HEK293 (cell line): Measurements from ENCODE around the gene FXYD1.

ENCODE experiments used
- CTCF ChIA-PET: fragments of 350-600 bp; formaldehyde crosslinking; extraction: SDS; loops from one replicate; lab custom pipeline; 2021; ENCODE audit warnings: antibody characterized with exemption; lab: Yijun Ruan, JAX
- POLR2A ChIA-PET: fragments of 300-600 bp; formaldehyde crosslinking; extraction: SDS; loops from one replicate; lab custom pipeline; 2020; ENCODE audit warnings: antibody characterized with exemption, inconsistent platforms; lab: Yijun Ruan, JAX
- H3K27ac ChIP-seq: fragments of 200-500 bp; sonication (Bioruptor generic); 2 replicates; pipeline ENCODE4 v1.5.1; 2014; ENCODE audit warnings: low read depth, low read length, control low read depth, inconsistent platforms; ENCODE audit errors: extremely low read depth
- H3K36me3 ChIP-seq, 2 experiments: fragments of 200-500 bp in 1 of 2; sonication (Bioruptor generic) in 1 of 2; 1 replicate in 1 of 2; 2 replicates in 1 of 2; pipeline ENCODE4 v1.5.1; 2014 to 2017; ENCODE audit warnings: inconsistent platforms in 2 of 2, low read length in 2 of 2; ENCODE audit not compliant: control insufficient read depth in 2 of 2, insufficient read depth in 1 of 2
- H3K4me1 ChIP-seq: fragments of 200-500 bp; sonication (Bioruptor generic); 2 replicates; pipeline ENCODE4 v1.5.1; 2014; ENCODE audit warnings: mild to moderate bottlenecking, low read length, inconsistent platforms; ENCODE audit not compliant: control insufficient read depth, insufficient read depth
- H3K4me3 ChIP-seq: 2 replicates; pipeline ENCODE4 v1.5.1; 2011; ENCODE audit warnings: low read depth, mild to moderate bottlenecking, control low read depth, low read length, moderate library complexity
- H3K9me3 ChIP-seq: fragments of 200-500 bp; sonication (Bioruptor generic); 2 replicates; pipeline ENCODE4 v1.5.1; 2014; ENCODE audit warnings: low read depth, low read length, inconsistent platforms; ENCODE audit not compliant: control insufficient read depth, insufficient read depth
- EGR2 ChIP-seq: fragments of 450-650 bp; formaldehyde crosslinking; IDR thresholded peaks from 2 replicates; pipeline ENCODE4 v1.5.1; 2016; ENCODE audit warnings: low read depth, missing biosample characterization, missing genetic modification characterization
- GLIS2 ChIP-seq: fragments of 450-650 bp; formaldehyde crosslinking; IDR thresholded peaks from 2 replicates; pipeline ENCODE4 v1.5.1; 2016; ENCODE audit warnings: missing biosample characterization, missing genetic modification characterization
- KLF1 ChIP-seq: fragments of 450-650 bp; formaldehyde crosslinking; IDR thresholded peaks from 2 replicates; pipeline ENCODE4 v1.5.1; 2016; ENCODE audit warnings: missing biosample characterization, missing genetic modification characterization
- KLF9 ChIP-seq: fragments of 450-650 bp; formaldehyde crosslinking; IDR thresholded peaks from 2 replicates; pipeline ENCODE4 v1.5.1; 2016; ENCODE audit warnings: missing biosample characterization, missing genetic modification characterization, low read depth
- REPIN1 ChIP-seq: fragments of 450-650 bp; formaldehyde crosslinking; IDR thresholded peaks from 2 replicates; pipeline ENCODE4 v1.5.1; 2017; ENCODE audit warnings: missing biosample characterization, missing genetic modification characterization, low read depth
- SALL2 ChIP-seq: fragments of 450-650 bp; formaldehyde crosslinking; IDR thresholded peaks from 2 replicates; pipeline ENCODE4 v1.5.0; 2017; ENCODE audit warnings: missing biosample characterization, mild to moderate bottlenecking, missing genetic modification characterization, borderline replicate concordance
- SP7 ChIP-seq: fragments of 450-650 bp; formaldehyde crosslinking; IDR thresholded peaks from 2 replicates; pipeline ENCODE4 v1.5.1; 2016; ENCODE audit warnings: missing biosample characterization, missing genetic modification characterization
- TRIM28 ChIP-seq: IDR thresholded peaks from 2 replicates; pipeline ENCODE4 v1.6.1; 2011; ENCODE audit warnings: low read length, control low read depth, borderline replicate concordance
- ZBTB20 ChIP-seq: fragments of 450-650 bp; formaldehyde crosslinking; IDR thresholded peaks from 2 replicates; pipeline ENCODE4 v1.5.1; 2016; ENCODE audit warnings: missing biosample characterization, missing genetic modification characterization
- ZBTB21 ChIP-seq: fragments of 450-650 bp; formaldehyde crosslinking; IDR thresholded peaks from 2 replicates; pipeline ENCODE4 v1.5.1; 2017; ENCODE audit warnings: missing biosample characterization, missing genetic modification characterization
- ZBTB48 ChIP-seq: fragments of 450-650 bp; formaldehyde crosslinking; IDR thresholded peaks from 2 replicates; pipeline ENCODE4 v1.5.1; 2016; ENCODE audit warnings: missing biosample characterization, missing genetic modification characterization
- ZNF146 ChIP-seq: fragments of 450-650 bp; formaldehyde crosslinking; IDR thresholded peaks from 2 replicates; pipeline ENCODE4 v1.5.1; 2016; ENCODE audit warnings: missing biosample characterization, missing genetic modification characterization
- ZNF266 ChIP-seq: fragments of 450-650 bp; formaldehyde crosslinking; IDR thresholded peaks from 2 replicates; pipeline ENCODE4 v1.5.1; 2016; ENCODE audit warnings: missing biosample characterization, missing genetic modification characterization, low read depth
- ZNF341 ChIP-seq: fragments of 450-650 bp; formaldehyde crosslinking; IDR thresholded peaks from 2 replicates; pipeline ENCODE4; 2016; ENCODE audit warnings: low read depth, missing biosample characterization, missing genetic modification characterization
- ZNF366 ChIP-seq: fragments of 450-650 bp; formaldehyde crosslinking; conservative IDR thresholded peaks from 2 replicates; pipeline ENCODE4 v1.5.1; 2016; ENCODE audit warnings: missing biosample characterization, missing genetic modification characterization
- ZNF391 ChIP-seq: fragments of 450-650 bp; formaldehyde crosslinking; IDR thresholded peaks from 2 replicates; pipeline ENCODE4 v1.5.1; 2016; ENCODE audit warnings: low read depth, missing biosample characterization, missing genetic modification characterization, borderline replicate concordance
- ZNF510 ChIP-seq: fragments of 450-650 bp; formaldehyde crosslinking; IDR thresholded peaks from 2 replicates; pipeline ENCODE4 v1.5.1; 2018; ENCODE audit warnings: mild to moderate bottlenecking, missing genetic modification characterization, missing biosample characterization; ENCODE audit not compliant: insufficient replicate concordance
- ZNF600 ChIP-seq: fragments of 450-650 bp; formaldehyde crosslinking; IDR thresholded peaks from 2 replicates; pipeline ENCODE4 v1.5.1; 2016; ENCODE audit warnings: missing biosample characterization, missing genetic modification characterization
- ZNF624 ChIP-seq: fragments of 450-650 bp; formaldehyde crosslinking; IDR thresholded peaks from 2 replicates; pipeline ENCODE4 v1.5.1; 2017; ENCODE audit warnings: missing biosample characterization, missing genetic modification characterization
- ZNF629 ChIP-seq: fragments of 450-650 bp; formaldehyde crosslinking; IDR thresholded peaks from 2 replicates; pipeline ENCODE4 v1.5.1; 2017; ENCODE audit warnings: missing biosample characterization, missing genetic modification characterization
- ZNF76 ChIP-seq: fragments of 450-650 bp; formaldehyde crosslinking; IDR thresholded peaks from 2 replicates; pipeline ENCODE4; 2016; ENCODE audit warnings: low read depth, missing biosample characterization, missing genetic modification characterization, borderline replicate concordance
- TF ChIP-seq, protein P1 (sequence below): fragments of 450-650 bp; formaldehyde crosslinking; IDR thresholded peaks from 2 replicates; pipeline ENCODE4 v1.5.1; 2016; ENCODE audit warnings: missing biosample characterization, missing genetic modification characterization
- TF ChIP-seq, protein P2 (sequence below): fragments of 450-650 bp; formaldehyde crosslinking; IDR thresholded peaks from 2 replicates; pipeline ENCODE4 v1.5.1; 2016; ENCODE audit warnings: missing biosample characterization, missing genetic modification characterization
- TF ChIP-seq, protein P3 (sequence below): fragments of 450-650 bp; formaldehyde crosslinking; IDR thresholded peaks from 2 replicates; pipeline ENCODE4 v1.5.1; 2016; ENCODE audit warnings: missing biosample characterization, missing genetic modification characterization
- TF ChIP-seq, protein P4 (sequence below): fragments of 450-650 bp; formaldehyde crosslinking; IDR thresholded peaks from 2 replicates; pipeline ENCODE4 v1.5.1; 2016; ENCODE audit warnings: missing biosample characterization, missing genetic modification characterization
- TF ChIP-seq, protein P5 (sequence below): fragments of 450-650 bp; formaldehyde crosslinking; IDR thresholded peaks from 2 replicates; pipeline ENCODE4 v1.5.1; 2016; ENCODE audit warnings: missing biosample characterization, missing genetic modification characterization, borderline replicate concordance

FXYD1 gene

DNA sequence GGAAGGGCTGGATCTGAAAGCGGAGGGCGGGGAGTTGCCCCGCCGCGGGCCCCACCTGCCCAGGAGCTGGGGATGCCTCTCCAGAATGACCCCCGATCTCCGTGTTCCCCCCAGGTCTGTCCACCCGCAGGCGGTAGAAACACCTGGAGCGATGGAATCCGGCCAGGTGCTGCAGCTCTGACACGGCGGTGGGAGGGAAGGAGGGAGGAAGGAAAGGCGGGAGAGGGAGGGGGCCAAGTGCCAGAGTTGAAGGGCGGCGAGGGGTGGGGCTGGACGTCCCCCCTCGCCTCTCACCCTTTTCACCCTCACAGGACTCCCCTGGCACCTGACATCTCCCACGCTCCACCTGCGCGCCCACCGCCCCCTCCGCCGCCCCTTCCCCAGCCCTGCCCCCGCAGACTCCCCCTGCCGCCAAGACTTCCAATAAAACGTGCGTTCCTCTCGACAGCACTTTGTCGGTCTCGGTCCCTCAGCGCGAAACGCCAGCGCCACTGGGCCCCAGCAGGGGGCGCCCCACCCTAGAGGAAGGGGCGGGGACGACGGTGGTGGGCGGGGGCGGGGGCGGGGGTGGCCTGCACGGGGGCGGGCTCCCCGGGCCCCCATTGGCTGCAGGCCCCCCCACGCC, 4.1 kb downstream of the FXYD1 start:
- POLR2A ChIA-PET: interaction anchor here (0.6 to 1.9 kb wide), 6 partner anchors 18 to 465 kb away, joined by 3 to 21 read pairs (median 6); partner anchors contain the start of gene ZNF302
- H3K27ac ChIP-seq: no peak overlapping the region
- H3K36me3 ChIP-seq: no peaks in the 10 kb centered on the region; a peak in 1 of 3 replicates
- peaks cover 31% of the 10 kb centered on the region for H3K4me1 ChIP-seq
- no peak overlapping the region for H3K4me3 ChIP-seq
- H3K9me3 ChIP-seq: no peaks in the 10 kb centered on the region
- CTCF ChIA-PET: interaction anchor here (0.6 to 4.7 kb wide), 46 partner anchors 11 to 494 kb away, joined by 3 to 82 read pairs (median 6); partner anchors contain the start of genes FAM187B, FXYD3, FXYD5 and ZNF792
- peak; percentile 65 for TF ChIP-seq ZNF600 (tag by site-specific recombination)
- TF ChIP-seq, protein P1, sequence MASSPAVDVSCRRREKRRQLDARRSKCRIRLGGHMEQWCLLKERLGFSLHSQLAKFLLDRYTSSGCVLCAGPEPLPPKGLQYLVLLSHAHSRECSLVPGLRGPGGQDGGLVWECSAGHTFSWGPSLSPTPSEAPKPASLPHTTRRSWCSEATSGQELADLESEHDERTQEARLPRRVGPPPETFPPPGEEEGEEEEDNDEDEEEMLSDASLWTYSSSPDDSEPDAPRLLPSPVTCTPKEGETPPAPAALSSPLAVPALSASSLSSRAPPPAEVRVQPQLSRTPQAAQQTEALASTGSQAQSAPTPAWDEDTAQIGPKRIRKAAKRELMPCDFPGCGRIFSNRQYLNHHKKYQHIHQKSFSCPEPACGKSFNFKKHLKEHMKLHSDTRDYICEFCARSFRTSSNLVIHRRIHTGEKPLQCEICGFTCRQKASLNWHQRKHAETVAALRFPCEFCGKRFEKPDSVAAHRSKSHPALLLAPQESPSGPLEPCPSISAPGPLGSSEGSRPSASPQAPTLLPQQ (tag by site-specific recombination): peak; percentile 97
- no peak for TF ChIP-seq REPIN1
- peak; percentile 66 for TF ChIP-seq GLIS2
- TF ChIP-seq ZBTB21 (tag by site-specific recombination): 0 out of 2 replicates have a peak, but pooled peaks have one; percentile 16
- peak; percentile 100 for TF ChIP-seq ZNF341 (tag by site-specific recombination)
- 0 out of 2 replicates have a peak, but pooled peaks have one; percentile 23 for TF ChIP-seq ZNF146 (tag by site-specific recombination)
- no peak for TF ChIP-seq ZNF510 (tag by site-specific recombination)
- TF ChIP-seq, protein P2, sequence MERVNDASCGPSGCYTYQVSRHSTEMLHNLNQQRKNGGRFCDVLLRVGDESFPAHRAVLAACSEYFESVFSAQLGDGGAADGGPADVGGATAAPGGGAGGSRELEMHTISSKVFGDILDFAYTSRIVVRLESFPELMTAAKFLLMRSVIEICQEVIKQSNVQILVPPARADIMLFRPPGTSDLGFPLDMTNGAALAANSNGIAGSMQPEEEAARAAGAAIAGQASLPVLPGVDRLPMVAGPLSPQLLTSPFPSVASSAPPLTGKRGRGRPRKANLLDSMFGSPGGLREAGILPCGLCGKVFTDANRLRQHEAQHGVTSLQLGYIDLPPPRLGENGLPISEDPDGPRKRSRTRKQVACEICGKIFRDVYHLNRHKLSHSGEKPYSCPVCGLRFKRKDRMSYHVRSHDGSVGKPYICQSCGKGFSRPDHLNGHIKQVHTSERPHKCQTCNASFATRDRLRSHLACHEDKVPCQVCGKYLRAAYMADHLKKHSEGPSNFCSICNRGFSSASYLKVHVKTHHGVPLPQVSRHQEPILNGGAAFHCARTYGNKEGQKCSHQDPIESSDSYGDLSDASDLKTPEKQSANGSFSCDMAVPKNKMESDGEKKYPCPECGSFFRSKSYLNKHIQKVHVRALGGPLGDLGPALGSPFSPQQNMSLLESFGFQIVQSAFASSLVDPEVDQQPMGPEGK (tag by site-specific recombination): peak; percentile 93
- peak; percentile 46; the same call in 1 of the 2 replicates for TF ChIP-seq SALL2 (tag by site-specific recombination)
- TF ChIP-seq ZNF366 (tag by site-specific recombination): peak; percentile 93
- no peak for TF ChIP-seq ZNF624 (tag by site-specific recombination)
- TF ChIP-seq KLF1: peak; percentile 89
- TF ChIP-seq, protein P3, sequence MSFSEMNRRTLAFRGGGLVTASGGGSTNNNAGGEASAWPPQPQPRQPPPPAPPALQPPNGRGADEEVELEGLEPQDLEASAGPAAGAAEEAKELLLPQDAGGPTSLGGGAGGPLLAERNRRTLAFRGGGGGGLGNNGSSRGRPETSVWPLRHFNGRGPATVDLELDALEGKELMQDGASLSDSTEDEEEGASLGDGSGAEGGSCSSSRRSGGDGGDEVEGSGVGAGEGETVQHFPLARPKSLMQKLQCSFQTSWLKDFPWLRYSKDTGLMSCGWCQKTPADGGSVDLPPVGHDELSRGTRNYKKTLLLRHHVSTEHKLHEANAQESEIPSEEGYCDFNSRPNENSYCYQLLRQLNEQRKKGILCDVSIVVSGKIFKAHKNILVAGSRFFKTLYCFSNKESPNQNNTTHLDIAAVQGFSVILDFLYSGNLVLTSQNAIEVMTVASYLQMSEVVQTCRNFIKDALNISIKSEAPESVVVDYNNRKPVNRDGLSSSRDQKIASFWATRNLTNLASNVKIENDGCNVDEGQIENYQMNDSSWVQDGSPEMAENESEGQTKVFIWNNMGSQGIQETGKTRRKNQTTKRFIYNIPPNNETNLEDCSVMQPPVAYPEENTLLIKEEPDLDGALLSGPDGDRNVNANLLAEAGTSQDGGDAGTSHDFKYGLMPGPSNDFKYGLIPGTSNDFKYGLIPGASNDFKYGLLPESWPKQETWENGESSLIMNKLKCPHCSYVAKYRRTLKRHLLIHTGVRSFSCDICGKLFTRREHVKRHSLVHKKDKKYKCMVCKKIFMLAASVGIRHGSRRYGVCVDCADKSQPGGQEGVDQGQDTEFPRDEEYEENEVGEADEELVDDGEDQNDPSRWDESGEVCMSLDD: peak; percentile 43; the same call in 1 of the 2 replicates
- peak; percentile 71 for TF ChIP-seq ZBTB48 (tag by site-specific recombination)
- 0 out of 2 replicates have a peak, but pooled peaks have one; percentile 36 for TF ChIP-seq ZNF76 (tag by site-specific recombination)
- peak; percentile 59; the same call in 1 of the 2 replicates for TF ChIP-seq ZNF391 (tag by site-specific recombination)
- TF ChIP-seq, protein P4, sequence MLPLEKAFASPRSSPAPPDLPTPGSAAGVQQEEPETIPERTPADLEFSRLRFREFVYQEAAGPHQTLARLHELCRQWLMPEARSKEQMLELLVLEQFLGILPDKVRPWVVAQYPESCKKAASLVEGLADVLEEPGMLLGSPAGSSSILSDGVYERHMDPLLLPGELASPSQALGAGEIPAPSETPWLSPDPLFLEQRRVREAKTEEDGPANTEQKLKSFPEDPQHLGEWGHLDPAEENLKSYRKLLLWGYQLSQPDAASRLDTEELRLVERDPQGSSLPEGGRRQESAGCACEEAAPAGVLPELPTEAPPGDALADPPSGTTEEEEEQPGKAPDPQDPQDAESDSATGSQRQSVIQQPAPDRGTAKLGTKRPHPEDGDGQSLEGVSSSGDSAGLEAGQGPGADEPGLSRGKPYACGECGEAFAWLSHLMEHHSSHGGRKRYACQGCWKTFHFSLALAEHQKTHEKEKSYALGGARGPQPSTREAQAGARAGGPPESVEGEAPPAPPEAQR: no peak
- TF ChIP-seq SP7 (tag by site-specific recombination): peak; percentile 24
- peak; percentile 41; the same call in 1 of the 2 replicates for TF ChIP-seq KLF9 (tag by site-specific recombination)
- TF ChIP-seq TRIM28: no peak
- TF ChIP-seq ZNF266: peak; percentile 58; the same call in 1 of the 2 replicates
- TF ChIP-seq, protein P5, sequence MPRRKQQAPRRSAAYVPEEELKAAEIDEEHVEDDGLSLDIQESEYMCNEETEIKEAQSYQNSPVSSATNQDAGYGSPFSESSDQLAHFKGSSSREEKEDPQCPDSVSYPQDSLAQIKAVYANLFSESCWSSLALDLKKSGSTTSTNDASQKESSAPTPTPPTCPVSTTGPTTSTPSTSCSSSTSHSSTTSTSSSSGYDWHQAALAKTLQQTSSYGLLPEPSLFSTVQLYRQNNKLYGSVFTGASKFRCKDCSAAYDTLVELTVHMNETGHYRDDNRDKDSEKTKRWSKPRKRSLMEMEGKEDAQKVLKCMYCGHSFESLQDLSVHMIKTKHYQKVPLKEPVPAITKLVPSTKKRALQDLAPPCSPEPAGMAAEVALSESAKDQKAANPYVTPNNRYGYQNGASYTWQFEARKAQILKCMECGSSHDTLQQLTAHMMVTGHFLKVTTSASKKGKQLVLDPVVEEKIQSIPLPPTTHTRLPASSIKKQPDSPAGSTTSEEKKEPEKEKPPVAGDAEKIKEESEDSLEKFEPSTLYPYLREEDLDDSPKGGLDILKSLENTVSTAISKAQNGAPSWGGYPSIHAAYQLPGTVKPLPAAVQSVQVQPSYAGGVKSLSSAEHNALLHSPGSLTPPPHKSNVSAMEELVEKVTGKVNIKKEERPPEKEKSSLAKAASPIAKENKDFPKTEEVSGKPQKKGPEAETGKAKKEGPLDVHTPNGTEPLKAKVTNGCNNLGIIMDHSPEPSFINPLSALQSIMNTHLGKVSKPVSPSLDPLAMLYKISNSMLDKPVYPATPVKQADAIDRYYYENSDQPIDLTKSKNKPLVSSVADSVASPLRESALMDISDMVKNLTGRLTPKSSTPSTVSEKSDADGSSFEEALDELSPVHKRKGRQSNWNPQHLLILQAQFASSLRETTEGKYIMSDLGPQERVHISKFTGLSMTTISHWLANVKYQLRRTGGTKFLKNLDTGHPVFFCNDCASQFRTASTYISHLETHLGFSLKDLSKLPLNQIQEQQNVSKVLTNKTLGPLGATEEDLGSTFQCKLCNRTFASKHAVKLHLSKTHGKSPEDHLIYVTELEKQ: peak; percentile 7; the same call in 1 of the 2 replicates
- peak; percentile 94 for TF ChIP-seq EGR2 (tag by site-specific recombination)
- TF ChIP-seq ZNF629: no peak
- TF ChIP-seq ZBTB20 (tag by site-specific recombination): peak; percentile 21; the same call in 1 of the 2 replicates
